ENCODE data around the gene PYGM.

The PYGM gene

GRCh38 chr11:64759722-64760719, at the start of gene PYGM:
Gene PYGM (minus strand): TSS chr11:64759974. CDS start chr11:64759898, 76 bp downstream.
- no peak for DNase-seq

GRCh38 chr11:64805481-64805880, 45.7 kb upstream of the PYGM start:
- DNase-seq, result no peak

- DNase-seq, result no peak
Observed at GRCh38 chr11:64804346-64805210, 44.8 kb upstream of the PYGM start.

- no peak for DNase-seq
Observed at GRCh38 chr11:64803846-64804345, 44.1 kb upstream of the PYGM start.

GRCh38 chr11:64803158-64803845, 43.5 kb upstream of the PYGM start, which contains the start of gene MAP4K2:
Gene MAP4K2 (minus strand): TSS chr11:64803214. CDS start chr11:64803149, 65 bp downstream.
- DNase-seq, result peak; percentile 91

GRCh38 chr11:64802370-64803157, 42.8 kb upstream of the PYGM start:
- peak; percentile 44 for DNase-seq

GRCh38 chr11:64801561-64802369, 42.0 kb upstream of the PYGM start:
- DNase-seq, result no peak

- no peak for DNase-seq
Observed at GRCh38 chr11:64801158-64801464, 41.3 kb upstream of the PYGM start.

GRCh38 chr11:64800303-64801157, 40.8 kb upstream of the PYGM start:
- no peak for DNase-seq

GRCh38 chr11:64799623-64800302, 40.0 kb upstream of the PYGM start:
- no peak for DNase-seq

- no peak for DNase-seq
Observed at GRCh38 chr11:64799256-64799622, 39.5 kb upstream of the PYGM start.

GRCh38 chr11:64796757-64797541, 37.2 kb upstream of the PYGM start:
- DNase-seq, result no peak

GRCh38 chr11:64796047-64796756, 36.4 kb upstream of the PYGM start:
- no peak for DNase-seq

- DNase-seq, result no peak
Observed at GRCh38 chr11:64794526-64794925, 34.8 kb upstream of the PYGM start.

GRCh38 chr11:64793271-64794160, 33.7 kb upstream of the PYGM start:
- DNase-seq, result no peak

GRCh38 chr11:64792482-64792881, 32.7 kb upstream of the PYGM start:
- DNase-seq, result no peak

- DNase-seq, result no peak
Observed at GRCh38 chr11:64791781-64792291, 32.1 kb upstream of the PYGM start.

All from activated naive CD4-positive, alpha-beta T cell treated with anti-CD3 and anti-CD28 coated beads, Interleukin-2, amount 50 U/mL, for 16 hours (primary cell).